ENCODE data around the gene IRF9. TPM values are rescaled to one million over a fixed set of nuclear protein-coding genes. Genes with fewer than 3 reads are reported as not detected.

The IRF9 gene
- total RNA-seq, 4 donors from 2014 or later, result 31.6 to 83.1 (median 55.9) TPM

- TF ChIP-seq, protein P1, sequence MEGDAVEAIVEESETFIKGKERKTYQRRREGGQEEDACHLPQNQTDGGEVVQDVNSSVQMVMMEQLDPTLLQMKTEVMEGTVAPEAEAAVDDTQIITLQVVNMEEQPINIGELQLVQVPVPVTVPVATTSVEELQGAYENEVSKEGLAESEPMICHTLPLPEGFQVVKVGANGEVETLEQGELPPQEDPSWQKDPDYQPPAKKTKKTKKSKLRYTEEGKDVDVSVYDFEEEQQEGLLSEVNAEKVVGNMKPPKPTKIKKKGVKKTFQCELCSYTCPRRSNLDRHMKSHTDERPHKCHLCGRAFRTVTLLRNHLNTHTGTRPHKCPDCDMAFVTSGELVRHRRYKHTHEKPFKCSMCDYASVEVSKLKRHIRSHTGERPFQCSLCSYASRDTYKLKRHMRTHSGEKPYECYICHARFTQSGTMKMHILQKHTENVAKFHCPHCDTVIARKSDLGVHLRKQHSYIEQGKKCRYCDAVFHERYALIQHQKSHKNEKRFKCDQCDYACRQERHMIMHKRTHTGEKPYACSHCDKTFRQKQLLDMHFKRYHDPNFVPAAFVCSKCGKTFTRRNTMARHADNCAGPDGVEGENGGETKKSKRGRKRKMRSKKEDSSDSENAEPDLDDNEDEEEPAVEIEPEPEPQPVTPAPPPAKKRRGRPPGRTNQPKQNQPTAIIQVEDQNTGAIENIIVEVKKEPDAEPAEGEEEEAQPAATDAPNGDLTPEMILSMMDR (IDR thresholded peaks at IDR 0.05; ENCODE audit: low read depth), result no peak
These were observed 19.1 kb downstream of the IRF9 start for GRCh38 chr14:24179961-24180796.

- TF ChIP-seq, protein P1 (IDR thresholded peaks at IDR 0.05; ENCODE audit: low read depth), result no peak
These were observed 20.5 kb downstream of the IRF9 start for GRCh38 chr14:24181371-24182077.

- TF ChIP-seq, protein P1 (IDR thresholded peaks at IDR 0.05; ENCODE audit: low read depth), result no peak
These were observed 21.2 kb downstream of the IRF9 start for GRCh38 chr14:24182110-24182882.

DNA sequence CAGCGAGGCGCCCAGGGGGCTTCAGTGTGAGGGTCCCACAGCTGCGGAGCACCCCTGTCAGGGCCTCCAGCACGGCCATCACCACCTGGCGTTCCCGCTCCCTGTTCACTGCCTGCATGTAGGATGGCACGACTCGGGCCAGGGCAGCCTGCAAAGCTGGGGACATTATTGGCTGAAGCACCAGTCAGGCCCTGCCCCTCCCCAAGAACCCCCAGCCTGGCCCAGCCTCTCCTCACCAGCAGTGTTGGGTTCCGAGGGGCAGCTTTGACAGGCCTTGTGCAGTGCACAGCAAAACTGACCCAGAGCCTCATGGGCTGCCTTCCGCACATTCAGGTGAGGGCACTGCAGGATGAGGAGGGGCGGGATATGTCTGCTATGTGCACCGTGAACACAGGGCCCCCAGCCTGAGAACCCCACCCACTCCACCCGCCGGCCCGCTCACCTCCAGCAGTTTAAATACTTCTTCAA is 22.0 kb downstream of the IRF9 start:
- TF ChIP-seq, protein P1 (IDR thresholded peaks at IDR 0.05; ENCODE audit: low read depth), result no peak

DNA sequence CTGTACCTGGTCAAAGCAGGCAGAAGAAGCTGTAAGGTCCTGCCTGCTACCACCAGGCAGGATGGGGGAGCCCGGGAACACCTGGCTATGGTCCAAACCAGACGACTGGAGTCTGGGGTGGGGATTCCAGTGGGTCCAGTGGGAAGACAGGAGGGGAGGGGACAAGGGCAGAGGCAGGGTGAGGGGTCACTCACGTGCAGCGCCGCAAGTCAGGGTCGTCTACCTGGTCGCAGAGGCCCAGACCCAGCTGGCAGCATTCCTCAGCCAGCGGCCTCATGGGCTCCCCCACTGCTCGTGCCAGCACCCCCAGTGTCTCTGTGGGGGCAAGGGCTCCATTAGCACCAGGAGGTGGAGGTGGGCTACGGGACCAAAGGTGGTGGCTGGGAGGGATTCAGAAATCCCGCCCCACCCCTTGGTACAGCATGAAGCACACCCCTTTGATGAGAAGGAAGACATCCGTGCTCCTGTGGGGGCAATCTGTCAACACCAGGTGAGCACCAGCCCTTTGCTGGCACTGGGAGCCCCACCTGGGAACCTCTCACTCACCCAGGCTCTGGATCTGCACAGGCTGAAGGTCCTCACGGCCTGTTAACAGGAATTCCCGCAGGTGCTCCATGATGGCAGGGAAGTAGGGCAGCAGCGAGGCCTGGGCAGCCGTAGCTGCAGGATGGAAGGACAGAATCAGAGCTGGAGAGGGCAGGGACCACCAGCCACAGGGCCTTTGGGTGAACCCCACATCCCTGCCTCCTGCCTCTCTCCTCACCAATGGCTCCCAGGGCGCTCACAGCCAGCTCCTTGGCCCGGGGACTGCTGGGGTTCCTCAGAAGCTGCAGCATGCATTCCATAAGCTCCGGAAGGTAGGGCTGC is 23.3 kb downstream of the IRF9 start:
- TF ChIP-seq, protein P1 (IDR thresholded peaks at IDR 0.05; ENCODE audit: low read depth), result no peak

DNA sequence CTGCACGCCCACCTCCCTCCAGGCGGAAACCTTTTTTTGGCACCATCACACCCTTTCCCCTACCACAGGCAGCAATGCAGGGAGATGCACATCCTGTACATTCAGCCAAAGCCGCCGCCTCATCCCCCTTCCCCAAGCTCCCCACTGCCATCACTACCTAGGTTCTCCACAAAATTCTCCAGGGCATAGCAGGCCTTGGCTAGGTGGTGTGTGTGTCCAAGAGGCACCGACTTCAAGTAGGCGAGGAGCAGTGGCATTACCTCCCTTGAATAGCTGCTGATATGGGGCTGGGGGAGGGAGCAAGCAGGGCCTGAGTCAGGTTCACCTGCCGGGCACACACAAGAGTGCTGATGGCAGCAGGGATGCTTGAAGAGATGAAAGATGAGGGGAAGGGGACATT is 24.0 kb downstream of the IRF9 start:
- TF ChIP-seq, protein P1 (IDR thresholded peaks at IDR 0.05; ENCODE audit: low read depth), result no peak

Measured in subcutaneous adipose tissue (tissue), 4 donors.